ENCODE results near the gene PCLO.
A peak's percentile ranks its signal among the peaks of the same experiment; 100 is the strongest.

Gene PCLO

GRCh38 chr7:83166781-83167180, 4.1 kb upstream of the PCLO start:
- DNase-seq, result no peak
- H3K27ac ChIP-seq (ENCODE audit: insufficient read depth, low read length, poor library complexity, severe bottlenecking), result no peak overlapping the region
- no peaks in the 10 kb centered on the region for H3K4me1 ChIP-seq (ENCODE audit: control insufficient read depth, insufficient read depth, low read length, poor library complexity, severe bottlenecking)
- no peaks in the 10 kb centered on the region for H3K36me3 ChIP-seq (ENCODE audit: control insufficient read depth, insufficient read depth, low read length)
- no peaks in the 10 kb centered on the region for H3K9me3 ChIP-seq (ENCODE audit: control insufficient read depth, low read length)
- no peak overlapping the region for H3K4me3 ChIP-seq (ENCODE audit: insufficient read depth, low read depth, low read length, poor library complexity, severe bottlenecking)
- no peaks in the 10 kb centered on the region for H3K27me3 ChIP-seq (replicated peaks; ENCODE audit: control insufficient read depth, insufficient read depth, low read length, poor library complexity, severe bottlenecking)

DNA sequence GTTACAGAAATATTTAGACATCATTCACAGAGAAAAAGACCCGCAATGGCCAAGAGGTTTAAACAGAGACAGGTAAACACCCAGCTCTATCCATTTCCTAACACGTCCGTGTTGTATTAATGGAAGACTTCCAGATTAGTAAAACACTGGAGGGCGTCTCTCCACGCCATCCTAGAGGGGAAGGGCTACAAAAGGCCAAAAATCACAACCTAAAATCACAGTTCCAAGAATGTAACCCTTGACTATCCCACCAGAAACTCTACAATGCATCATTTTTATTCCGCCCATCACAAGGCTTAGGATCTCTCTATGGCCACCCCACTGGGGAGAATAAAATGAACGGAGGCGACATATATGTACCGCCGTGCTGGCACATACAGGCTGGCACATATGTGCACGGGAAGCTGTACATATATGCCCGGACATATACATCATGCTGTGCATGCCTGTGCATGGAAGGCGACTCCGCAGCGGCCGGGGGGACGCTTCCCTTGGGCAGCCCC, 734 bp downstream of the PCLO start:
- no peaks in the 10 kb centered on the region for H3K9me3 ChIP-seq (ENCODE audit: control insufficient read depth, low read length)
- H3K4me1 ChIP-seq (ENCODE audit: control insufficient read depth, insufficient read depth, low read length, poor library complexity, severe bottlenecking), result no peaks in the 10 kb centered on the region
- no peak for DNase-seq
- no peaks in the 10 kb centered on the region for H3K27me3 ChIP-seq (replicated peaks; ENCODE audit: control insufficient read depth, insufficient read depth, low read length, poor library complexity, severe bottlenecking)
- peak overlapping the region; percentile 25 for H3K4me3 ChIP-seq (ENCODE audit: insufficient read depth, low read depth, low read length, poor library complexity, severe bottlenecking)
- H3K36me3 ChIP-seq (ENCODE audit: control insufficient read depth, insufficient read depth, low read length), result no peaks in the 10 kb centered on the region
- H3K27ac ChIP-seq (ENCODE audit: insufficient read depth, low read length, poor library complexity, severe bottlenecking), result no peak overlapping the region

DNA sequence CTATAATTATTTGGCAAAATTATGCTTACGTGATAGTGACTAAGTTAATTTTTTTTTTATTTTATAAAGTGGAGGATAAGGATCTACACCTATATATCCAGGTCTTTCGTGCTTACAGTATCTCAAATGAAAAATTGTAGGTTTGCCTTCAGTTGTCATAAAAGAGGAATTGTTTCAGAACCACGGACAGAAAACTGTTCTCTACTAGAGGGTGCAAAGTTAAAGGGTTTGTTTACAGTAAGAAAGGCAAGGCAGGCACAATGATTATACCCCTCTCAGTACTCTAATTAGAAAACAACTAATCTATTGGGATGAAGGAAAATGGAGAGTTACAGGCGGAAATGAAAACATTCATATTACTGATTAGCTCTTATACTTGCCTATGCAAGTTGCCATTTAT, 1.5 kb downstream of the PCLO start:
- Histone ChIP-seq H3K9me3 (ENCODE audit: control insufficient read depth, low read length) (no peaks in the 10 kb centered on the region), H3K4me3 (ENCODE audit: insufficient read depth, low read depth, low read length, poor library complexity, severe bottlenecking) (no peak overlapping the region), H3K4me1 (ENCODE audit: control insufficient read depth, insufficient read depth, low read length, poor library complexity, severe bottlenecking) (no peaks in the 10 kb centered on the region), H3K27ac (ENCODE audit: insufficient read depth, low read length, poor library complexity, severe bottlenecking) (no peak overlapping the region), H3K27me3 (replicated peaks; ENCODE audit: control insufficient read depth, insufficient read depth, low read length, poor library complexity, severe bottlenecking) (no peaks in the 10 kb centered on the region), H3K36me3 (ENCODE audit: control insufficient read depth, insufficient read depth, low read length) (no peaks in the 10 kb centered on the region)
- DNase-seq, result no peak

DNA sequence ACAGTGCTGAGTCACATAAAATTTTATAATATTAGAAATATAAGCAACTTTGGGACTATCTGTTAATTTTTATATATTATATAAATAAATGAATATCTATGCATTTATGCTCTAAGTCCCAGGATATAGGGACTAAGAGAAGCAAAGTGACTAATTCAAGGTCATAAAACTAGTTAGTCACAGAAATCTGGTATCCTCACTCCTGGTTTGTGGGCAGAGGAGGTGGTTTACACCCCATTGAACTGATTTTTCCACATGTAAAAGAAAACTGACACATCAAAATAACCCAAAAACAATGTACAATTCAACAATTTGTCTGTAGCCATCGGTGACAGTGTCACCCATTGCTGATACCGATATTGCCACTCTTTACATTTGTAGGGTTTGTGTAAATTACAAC, 3.0 kb downstream of the PCLO start:
- Histone ChIP-seq H3K4me1 (ENCODE audit: control insufficient read depth, insufficient read depth, low read length, poor library complexity, severe bottlenecking) (no peaks in the 10 kb centered on the region), H3K4me3 (ENCODE audit: insufficient read depth, low read depth, low read length, poor library complexity, severe bottlenecking) (no peak overlapping the region), H3K27me3 (replicated peaks; ENCODE audit: control insufficient read depth, insufficient read depth, low read length, poor library complexity, severe bottlenecking) (no peaks in the 10 kb centered on the region), H3K9me3 (ENCODE audit: control insufficient read depth, low read length) (no peaks in the 10 kb centered on the region), H3K36me3 (ENCODE audit: control insufficient read depth, insufficient read depth, low read length) (no peaks in the 10 kb centered on the region), H3K27ac (ENCODE audit: insufficient read depth, low read length, poor library complexity, severe bottlenecking) (no peak overlapping the region)
- no peak for DNase-seq

DNA sequence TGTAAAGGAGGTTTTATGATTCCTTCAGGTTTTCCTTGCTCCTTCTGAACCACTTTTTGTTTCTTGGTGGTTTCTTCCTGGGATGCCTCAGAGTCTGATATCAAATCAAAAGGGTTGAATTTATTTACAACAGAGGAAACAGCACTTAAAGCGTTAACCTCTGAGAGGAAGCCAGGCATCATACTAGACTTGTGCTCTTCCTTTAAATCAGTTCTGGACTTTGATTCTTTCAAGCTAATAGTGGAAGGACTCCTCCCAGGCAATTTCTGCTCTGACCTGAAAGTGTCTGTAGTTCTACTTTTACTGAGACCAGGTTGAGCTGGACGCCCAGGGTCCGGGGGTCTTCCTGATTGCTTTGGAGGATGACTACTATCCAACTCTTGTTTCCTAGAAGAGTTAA, 6.7 kb downstream of the PCLO start:
- no peaks in the 10 kb centered on the region for H3K4me1 ChIP-seq (ENCODE audit: control insufficient read depth, insufficient read depth, low read length, poor library complexity, severe bottlenecking)
- H3K27ac ChIP-seq (ENCODE audit: insufficient read depth, low read length, poor library complexity, severe bottlenecking), result no peak overlapping the region
- H3K9me3 ChIP-seq (ENCODE audit: control insufficient read depth, low read length), result no peaks in the 10 kb centered on the region
- H3K4me3 ChIP-seq (ENCODE audit: insufficient read depth, low read depth, low read length, poor library complexity, severe bottlenecking), result no peak overlapping the region
- H3K27me3 ChIP-seq (replicated peaks; ENCODE audit: control insufficient read depth, insufficient read depth, low read length, poor library complexity, severe bottlenecking), result no peaks in the 10 kb centered on the region
- no peak for DNase-seq
- H3K36me3 ChIP-seq (ENCODE audit: control insufficient read depth, insufficient read depth, low read length), result no peaks in the 10 kb centered on the region

DNA sequence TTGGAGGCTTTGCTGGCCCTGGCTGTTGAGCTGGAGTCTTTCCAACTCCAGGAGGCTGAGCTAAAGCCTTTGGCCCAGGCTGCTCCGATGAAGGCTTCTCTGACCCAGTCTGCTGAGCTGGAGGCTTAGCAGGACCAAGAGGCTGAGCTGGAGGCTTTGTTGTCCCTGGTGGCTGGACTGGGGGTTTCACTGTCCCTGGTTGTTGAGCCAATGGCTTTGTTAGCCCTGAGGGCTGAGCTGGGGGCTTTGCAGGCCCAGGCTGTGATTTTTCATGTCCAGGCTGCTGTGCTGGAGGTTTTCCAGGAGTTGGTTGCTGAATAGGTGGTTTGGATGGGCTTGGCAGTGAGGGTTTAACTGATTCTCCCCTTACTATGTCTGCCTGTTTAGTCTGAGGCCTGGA, 7.3 kb downstream of the PCLO start:
- Histone ChIP-seq H3K4me3 (ENCODE audit: insufficient read depth, low read depth, low read length, poor library complexity, severe bottlenecking) (no peak overlapping the region), H3K4me1 (ENCODE audit: control insufficient read depth, insufficient read depth, low read length, poor library complexity, severe bottlenecking) (no peaks in the 10 kb centered on the region), H3K36me3 (ENCODE audit: control insufficient read depth, insufficient read depth, low read length) (no peaks in the 10 kb centered on the region), H3K9me3 (ENCODE audit: control insufficient read depth, low read length) (no peaks in the 10 kb centered on the region), H3K27me3 (replicated peaks; ENCODE audit: control insufficient read depth, insufficient read depth, low read length, poor library complexity, severe bottlenecking) (no peaks in the 10 kb centered on the region), H3K27ac (ENCODE audit: insufficient read depth, low read length, poor library complexity, severe bottlenecking) (no peak overlapping the region)
- DNase-seq, result no peak

- no peak overlapping the region for H3K27ac ChIP-seq (ENCODE audit: insufficient read depth, low read length, poor library complexity, severe bottlenecking)
- H3K27me3 ChIP-seq (replicated peaks; ENCODE audit: control insufficient read depth, insufficient read depth, low read length, poor library complexity, severe bottlenecking), result no peaks in the 10 kb centered on the region
- H3K4me3 ChIP-seq (ENCODE audit: insufficient read depth, low read depth, low read length, poor library complexity, severe bottlenecking), result no peak overlapping the region
Measured at GRCh38 chr7:83153419-83153818, 9.3 kb downstream of the PCLO start.

GRCh38 chr7:83150310-83150709, 12.4 kb downstream of the PCLO start:
- H3K36me3 ChIP-seq (ENCODE audit: control insufficient read depth, insufficient read depth, low read length), result no peaks in the 10 kb centered on the region
- no peaks in the 10 kb centered on the region for H3K9me3 ChIP-seq (ENCODE audit: control insufficient read depth, low read length)
- no peak overlapping the region for H3K27ac ChIP-seq (ENCODE audit: insufficient read depth, low read length, poor library complexity, severe bottlenecking)
- no peak for DNase-seq
- no peaks in the 10 kb centered on the region for H3K4me1 ChIP-seq (ENCODE audit: control insufficient read depth, insufficient read depth, low read length, poor library complexity, severe bottlenecking)
- H3K27me3 ChIP-seq (replicated peaks; ENCODE audit: control insufficient read depth, insufficient read depth, low read length, poor library complexity, severe bottlenecking), result no peaks in the 10 kb centered on the region
- no peak overlapping the region for H3K4me3 ChIP-seq (ENCODE audit: insufficient read depth, low read depth, low read length, poor library complexity, severe bottlenecking)

More at GRCh38 chr7:83153419-83153818, 9.3 kb downstream of the PCLO start:
- Histone ChIP-seq H3K36me3 (ENCODE audit: control insufficient read depth, insufficient read depth, low read length) (no peaks in the 10 kb centered on the region), H3K9me3 (ENCODE audit: control insufficient read depth, low read length) (no peaks in the 10 kb centered on the region), H3K4me1 (ENCODE audit: control insufficient read depth, insufficient read depth, low read length, poor library complexity, severe bottlenecking) (no peaks in the 10 kb centered on the region)
- no peak for DNase-seq

DNA sequence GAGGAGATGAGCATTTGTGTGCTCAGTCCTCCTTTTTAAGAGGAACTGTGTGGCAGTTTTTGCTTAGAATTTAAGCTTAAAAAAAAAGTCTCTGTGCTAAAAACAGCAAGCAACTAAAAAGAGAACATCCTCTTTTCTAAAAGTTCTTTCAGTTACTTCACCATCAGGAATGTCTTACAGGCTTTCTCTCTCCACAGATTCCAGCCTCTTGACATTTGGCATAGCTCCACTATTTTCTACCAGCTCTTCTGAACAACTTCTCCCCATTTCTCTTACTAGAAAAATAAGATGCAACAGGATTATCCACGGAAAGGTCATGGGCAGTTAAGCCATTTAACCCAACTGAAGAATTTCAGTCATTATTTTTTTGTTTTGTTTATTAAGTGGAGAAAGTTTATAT, 13.2 kb downstream of the PCLO start:
- Histone ChIP-seq H3K27me3 (replicated peaks; ENCODE audit: control insufficient read depth, insufficient read depth, low read length, poor library complexity, severe bottlenecking) (no peaks in the 10 kb centered on the region), H3K27ac (ENCODE audit: insufficient read depth, low read length, poor library complexity, severe bottlenecking) (no peak overlapping the region), H3K36me3 (ENCODE audit: control insufficient read depth, insufficient read depth, low read length) (no peaks in the 10 kb centered on the region), H3K4me3 (ENCODE audit: insufficient read depth, low read depth, low read length, poor library complexity, severe bottlenecking) (no peak overlapping the region), H3K4me1 (ENCODE audit: control insufficient read depth, insufficient read depth, low read length, poor library complexity, severe bottlenecking) (no peaks in the 10 kb centered on the region), H3K9me3 (ENCODE audit: control insufficient read depth, low read length) (no peaks in the 10 kb centered on the region)
- DNase-seq, result no peak

GRCh38 chr7:83148776-83149175, 13.9 kb downstream of the PCLO start:
- no peak overlapping the region for H3K4me3 ChIP-seq (ENCODE audit: insufficient read depth, low read depth, low read length, poor library complexity, severe bottlenecking)
- no peak overlapping the region for H3K27ac ChIP-seq (ENCODE audit: insufficient read depth, low read length, poor library complexity, severe bottlenecking)

DNA sequence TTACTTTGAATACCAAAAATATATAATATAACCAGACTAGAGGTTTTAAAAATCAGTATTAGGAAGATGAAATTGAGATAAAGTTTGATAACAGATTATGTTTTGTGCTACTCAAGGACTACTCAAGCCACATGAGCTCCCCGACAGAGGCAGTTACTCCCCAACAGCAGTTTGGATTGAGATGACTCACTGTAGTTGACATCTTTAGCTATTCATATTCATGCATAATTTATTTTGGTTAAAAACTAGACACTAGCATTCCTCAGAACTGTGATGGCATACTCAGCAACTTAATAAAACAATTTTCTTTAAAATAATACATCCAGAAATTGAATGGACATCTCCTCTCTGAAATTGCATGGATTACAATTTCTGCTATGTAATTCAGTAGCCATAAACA, 19.6 kb downstream of the PCLO start:
- H3K27me3 ChIP-seq (replicated peaks; ENCODE audit: control insufficient read depth, insufficient read depth, low read length, poor library complexity, severe bottlenecking), result no peaks in the 10 kb centered on the region
- no peak for DNase-seq
- no peak overlapping the region for H3K27ac ChIP-seq (ENCODE audit: insufficient read depth, low read length, poor library complexity, severe bottlenecking)
- no peaks in the 10 kb centered on the region for H3K9me3 ChIP-seq (ENCODE audit: control insufficient read depth, low read length)
- no peak overlapping the region for H3K4me3 ChIP-seq (ENCODE audit: insufficient read depth, low read depth, low read length, poor library complexity, severe bottlenecking)
- H3K4me1 ChIP-seq (ENCODE audit: control insufficient read depth, insufficient read depth, low read length, poor library complexity, severe bottlenecking), result no peaks in the 10 kb centered on the region
- no peaks in the 10 kb centered on the region for H3K36me3 ChIP-seq (ENCODE audit: control insufficient read depth, insufficient read depth, low read length)

More at GRCh38 chr7:83148776-83149175, 13.9 kb downstream of the PCLO start:
- Histone ChIP-seq H3K4me1 (ENCODE audit: control insufficient read depth, insufficient read depth, low read length, poor library complexity, severe bottlenecking) (no peaks in the 10 kb centered on the region), H3K27me3 (replicated peaks; ENCODE audit: control insufficient read depth, insufficient read depth, low read length, poor library complexity, severe bottlenecking) (no peaks in the 10 kb centered on the region), H3K36me3 (ENCODE audit: control insufficient read depth, insufficient read depth, low read length) (no peaks in the 10 kb centered on the region), H3K9me3 (ENCODE audit: control insufficient read depth, low read length) (no peaks in the 10 kb centered on the region)
- DNase-seq, result no peak
